IMR-90 (cell line): ENCODE measurements around the gene PTK7. TPM values are rescaled to one million over a fixed set of nuclear protein-coding genes. Genes with fewer than 3 reads are reported as not detected.

Experiments
- ATAC-seq: fragments of 200-7000 bp; cut with Tn5 transposase; 2 replicates; pipeline ENCODE4 v1.9.1; 2020; ENCODE audit warnings: low read depth, mild to moderate bottlenecking, moderate library complexity
- BruUV-seq: library from RNA; stranded (reverse); fragments of 400-500 nt; replicated peaks from 2 replicates; lab custom pipeline; 2021; lab: Mats Ljungman, UMichigan
- CTCF ChIA-PET: fragments of 300-600 bp; formaldehyde crosslinking; extraction: SDS; loops from one replicate; lab custom pipeline; 2021; ENCODE audit warnings: antibody characterized with exemption; lab: Yijun Ruan, JAX
- POLR2A ChIA-PET: fragments of 300-600 bp; sonication (Branson Sonifier 250); formaldehyde crosslinking; loops from one replicate; lab custom pipeline; 2022; ENCODE audit warnings: antibody characterized with exemption; ENCODE audit not compliant: unreplicated experiment; lab: Charles Lee
- DNase-seq: peaks from one replicate; pipeline ENCODE4 v3.0.0; 2013
- H2AFZ ChIP-seq: replicated peaks from 2 replicates; pipeline ENCODE3; 2013; ENCODE audit warnings: low read length, mild to moderate bottlenecking; ENCODE audit not compliant: poor library complexity
- H2AK5ac ChIP-seq: 2 replicates; pipeline ENCODE4 v1.6.1; 2013; ENCODE audit warnings: low read depth, low read length, inconsistent platforms
- H2AK9ac ChIP-seq: replicated peaks from 2 replicates; pipeline ENCODE3; 2013; ENCODE audit warnings: mild to moderate bottlenecking, low read depth, low read length, moderate library complexity; ENCODE audit not compliant: poor library complexity
- H2BK120ac ChIP-seq: 2 replicates; pipeline ENCODE4 v1.6.1; 2013; ENCODE audit warnings: low read depth, low read length, inconsistent platforms
- H2BK15ac ChIP-seq: 3 replicates; pipeline ENCODE4 v1.6.1; 2013; ENCODE audit warnings: low read depth, low read length, inconsistent platforms
- H2BK20ac ChIP-seq: 2 replicates; pipeline ENCODE4 v1.6.1; 2013; ENCODE audit warnings: low read depth, mild to moderate bottlenecking, inconsistent platforms, low read length, moderate library complexity
- H2BK5ac ChIP-seq: 2 replicates; pipeline ENCODE4 v1.6.1; 2013; ENCODE audit warnings: mild to moderate bottlenecking, low read depth, low read length, inconsistent platforms; ENCODE audit not compliant: poor library complexity, severe bottlenecking
- H3K14ac ChIP-seq: replicated peaks from 2 replicates; pipeline ENCODE4 v1.6.1; 2013; ENCODE audit warnings: low read depth, low read length, inconsistent platforms
- H3K18ac ChIP-seq: 2 replicates; pipeline ENCODE4 v1.6.1; 2013; ENCODE audit warnings: low read depth, low read length, control low read depth
- H3K23ac ChIP-seq: 2 replicates; pipeline ENCODE4 v1.6.1; 2013; ENCODE audit warnings: low read depth, low read length, inconsistent platforms
- H3K27ac ChIP-seq: 2 replicates; pipeline ENCODE4 v1.5.1; 2013; ENCODE audit warnings: mild to moderate bottlenecking, control low read depth, low read length; ENCODE audit not compliant: insufficient read depth
- H3K27me3 ChIP-seq: 2 replicates; pipeline ENCODE4 v1.6.1; 2013; ENCODE audit warnings: low read length; ENCODE audit not compliant: control insufficient read depth, insufficient read depth
- H3K36me3 ChIP-seq: 2 replicates; pipeline ENCODE4 v1.6.1; 2013; ENCODE audit warnings: low read length, mixed read lengths; ENCODE audit not compliant: control insufficient read depth, insufficient read depth
- H3K4ac ChIP-seq: 2 replicates; pipeline ENCODE4 v1.6.1; 2013; ENCODE audit warnings: low read depth, low read length, inconsistent platforms
- H3K4me1 ChIP-seq: 2 replicates; pipeline ENCODE4 v1.6.1; 2013; ENCODE audit warnings: low read length, mixed read lengths; ENCODE audit not compliant: control insufficient read depth, insufficient read depth
- H3K4me2 ChIP-seq: 2 replicates; pipeline ENCODE4 v1.6.1; 2013; ENCODE audit warnings: low read depth, mild to moderate bottlenecking, control low read depth, low read length, moderate library complexity
- H3K4me3 ChIP-seq: 2 replicates; pipeline ENCODE4 v1.5.1; 2013; ENCODE audit warnings: low read depth, mild to moderate bottlenecking, control low read depth, low read length, moderate library complexity; ENCODE audit not compliant: insufficient read depth
- H3K56ac ChIP-seq: 2 replicates; pipeline ENCODE4 v1.6.1; 2013; ENCODE audit warnings: low read length, inconsistent platforms; ENCODE audit not compliant: insufficient read depth; ENCODE audit errors: extremely low read depth
- H3K79me1 ChIP-seq, 2 experiments: 2 replicates each; pipeline ENCODE4 v1.6.1; 2013; ENCODE audit warnings: low read length in 2 of 2, inconsistent platforms in 1 of 2, low read depth in 1 of 2
- H3K9ac ChIP-seq: 2 replicates; pipeline ENCODE4 v1.6.1; 2013; ENCODE audit warnings: low read depth, low read length, control low read depth
- H3K9me1 ChIP-seq: 2 replicates; pipeline ENCODE4 v1.6.1; 2013; ENCODE audit warnings: low read length, inconsistent platforms; ENCODE audit not compliant: insufficient read depth
- H3K9me3 ChIP-seq: 2 replicates; pipeline ENCODE4 v1.6.1; 2013; ENCODE audit warnings: low read length; ENCODE audit not compliant: control insufficient read depth, insufficient read depth
- H4K20me1 ChIP-seq: 2 replicates; pipeline ENCODE4 v1.6.1; 2013; ENCODE audit warnings: low read length, inconsistent platforms; ENCODE audit not compliant: insufficient read depth
- H4K5ac ChIP-seq: 2 replicates; pipeline ENCODE4 v1.6.1; 2013; ENCODE audit warnings: mild to moderate bottlenecking, low read depth, low read length, control low read depth
- H4K8ac ChIP-seq, 2 experiments: 2 replicates each; pipeline ENCODE4 v1.6.1; 2013; ENCODE audit warnings: low read depth in 2 of 2, low read length in 2 of 2, control low read depth in 1 of 2, inconsistent platforms in 1 of 2
- H4K91ac ChIP-seq: 2 replicates; pipeline ENCODE4 v1.6.1; 2013; ENCODE audit warnings: low read depth, low read length, inconsistent platforms; ENCODE audit not compliant: insufficient read depth
- FOS ChIP-seq: fragments of 150-350 bp; IDR thresholded peaks from 2 replicates; pipeline ENCODE4 v1.6.1; 2016; ENCODE audit warnings: low read depth, low read length
- MAFK ChIP-seq: IDR thresholded peaks from 2 replicates; pipeline ENCODE4 v1.6.1; 2012; ENCODE audit warnings: low read depth, low read length, improper control_type of control experiment
- MXI1 ChIP-seq: IDR thresholded peaks from 2 replicates; pipeline ENCODE4 v1.6.1; 2012; ENCODE audit warnings: low read depth, mild to moderate bottlenecking, low read length, moderate library complexity, borderline replicate concordance
- NFE2L2 ChIP-seq: fragments of 150-350 bp; IDR thresholded peaks from 2 replicates; pipeline ENCODE4 v1.6.1; 2016; ENCODE audit warnings: low read depth, mild to moderate bottlenecking, low read length
- POLR2A ChIP-seq: IDR thresholded peaks from 2 replicates; pipeline ENCODE4 v1.6.1; 2012; ENCODE audit warnings: mild to moderate bottlenecking, low read depth, low read length
- RCOR1 ChIP-seq: IDR thresholded peaks from 2 replicates; pipeline ENCODE4 v1.6.1; 2012; ENCODE audit warnings: mild to moderate bottlenecking, low read length, improper control_type of control experiment; ENCODE audit not compliant: insufficient replicate concordance
- RFX5 ChIP-seq: IDR thresholded peaks from 2 replicates; pipeline ENCODE4 v1.8.0; 2012; ENCODE audit warnings: low read depth, mild to moderate bottlenecking, low read length, moderate library complexity
- SMC3 ChIP-seq: fragments of 150-350 bp; IDR thresholded peaks from 2 replicates; pipeline ENCODE4 v1.6.1; 2016; ENCODE audit warnings: low read depth, mild to moderate bottlenecking, antibody characterized with exemption, low read length, moderate library complexity
- USF2 ChIP-seq: fragments of 150-350 bp; IDR thresholded peaks from 2 replicates; pipeline ENCODE4 v1.6.1; 2017; ENCODE audit warnings: mild to moderate bottlenecking, antibody characterized with exemption, low read length, low read depth
- WGBS, 2 experiments: methylation state at CpG; one replicate each; pipeline versions ENCODE4 v1.1.5 to v1.1.7; 2013; ENCODE audit warnings: missing lambda C conversion rate in 2 of 2; ENCODE audit not compliant: insufficient read length in 1 of 2; ENCODE audit errors: extremely low coverage in 2 of 2; 5-methylcytosine and 5-hydroxymethylcytosine counted together
- dilution Hi-C: fragments of 300-500 bp; cut with HindIII; formaldehyde crosslinking; loops from one replicate; pipeline ENCODE4 v1.14.3; 2018; ENCODE audit warnings: low sequenced_read_pairs; ENCODE audit not compliant: unreplicated experiment
- in situ Hi-C: fragments of 300-500 bp; cut with MboI; formaldehyde crosslinking; loops from 3 replicates; pipeline ENCODE4 v1.14.3; 2019; ENCODE audit warnings: low sequenced_read_pairs, inconsistent platforms, mixed read lengths
- intact Hi-C: fragments of 100-400 bp; cut with micrococcal nuclease; formaldehyde crosslinking; loops from 2 replicates; pipeline ENCODE4 v1.10.0; 2022
- polyA plus RNA-seq, 3 experiments: library from polyadenylated mRNA; depleted of rRNA; stranded (reverse); fragments of >200 nt; gene quantifications; 2 replicates each; pipeline ENCODE4 v1.2.3, GENCODE V29; 2012; ENCODE audit warnings: low replicate concordance in 1 of 3
- total RNA-seq: library from RNA; depleted of rRNA; stranded (reverse); fragments of >200 nt; gene quantifications from 2 replicates; pipeline ENCODE4 v1.2.3, GENCODE V29; 2012
- TF ChIP-seq, protein P1 (sequence below): fragments of 150-350 bp; IDR thresholded peaks from 2 replicates; pipeline ENCODE4 v1.6.1; 2016; ENCODE audit warnings: low read depth, mild to moderate bottlenecking, low read length, moderate library complexity, borderline replicate concordance
- TF ChIP-seq, protein P2 (sequence below): conservative IDR thresholded peaks from 2 replicates; pipeline ENCODE4 v1.5.1; 2012; ENCODE audit warnings: mild to moderate bottlenecking, low read depth, low read length, improper control_type of control experiment

Gene PTK7
- total and polyA plus RNA-seq, 2 of the 4 experiments (the other 2 are of a cell fraction) = 47.1 to 142 TPM

- Histone ChIP-seq H2BK15ac (no peak overlapping the region), H2AK5ac (no peak overlapping the region), H3K36me3 (peaks cover 62% of the 10 kb centered on the region), H2BK120ac (no peak overlapping the region), H3K27ac (no peak overlapping the region), H4K8ac (no peak overlapping the region), H3K14ac (no peak overlapping the region), H3K18ac (no peak overlapping the region), H3K9me1 (no peaks in the 10 kb centered on the region), H3K4me3 (no peak overlapping the region), H3K56ac (no peak overlapping the region), H3K4me1 (no peaks in the 10 kb centered on the region), H2AK9ac (peak overlapping the region; percentile 55), H4K91ac (no peak overlapping the region), H3K23ac (no peak overlapping the region), H4K20me1 (peaks cover 3% of the 10 kb centered on the region; the same call in 1 of the 2 replicates), H3K4me2 (no peak overlapping the region), H2AFZ (no peak overlapping the region), H2BK5ac (no peak overlapping the region), H3K9ac (no peak overlapping the region), H4K5ac (no peak overlapping the region), H3K9me3 (no peaks in the 10 kb centered on the region), H3K27me3 (no peaks in the 10 kb centered on the region), H3K4ac (no peak overlapping the region), H3K79me1 (peaks cover 7 to 9% of the 10 kb centered on the region in 2 experiments; a peak in 2 of 4 replicates), H2BK20ac (no peak overlapping the region)
- no peak for ATAC-seq
- in situ Hi-C loops = no loop called here
- TF ChIP-seq RCOR1 = no peak
- TF ChIP-seq SMC3 = no peak
- TF ChIP-seq, protein P1, sequence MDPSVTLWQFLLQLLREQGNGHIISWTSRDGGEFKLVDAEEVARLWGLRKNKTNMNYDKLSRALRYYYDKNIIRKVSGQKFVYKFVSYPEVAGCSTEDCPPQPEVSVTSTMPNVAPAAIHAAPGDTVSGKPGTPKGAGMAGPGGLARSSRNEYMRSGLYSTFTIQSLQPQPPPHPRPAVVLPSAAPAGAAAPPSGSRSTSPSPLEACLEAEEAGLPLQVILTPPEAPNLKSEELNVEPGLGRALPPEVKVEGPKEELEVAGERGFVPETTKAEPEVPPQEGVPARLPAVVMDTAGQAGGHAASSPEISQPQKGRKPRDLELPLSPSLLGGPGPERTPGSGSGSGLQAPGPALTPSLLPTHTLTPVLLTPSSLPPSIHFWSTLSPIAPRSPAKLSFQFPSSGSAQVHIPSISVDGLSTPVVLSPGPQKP = no peak
- no peak for TF ChIP-seq FOS
- no peak for TF ChIP-seq POLR2A
- TF ChIP-seq NFE2L2 = no peak
- TF ChIP-seq, protein P2, sequence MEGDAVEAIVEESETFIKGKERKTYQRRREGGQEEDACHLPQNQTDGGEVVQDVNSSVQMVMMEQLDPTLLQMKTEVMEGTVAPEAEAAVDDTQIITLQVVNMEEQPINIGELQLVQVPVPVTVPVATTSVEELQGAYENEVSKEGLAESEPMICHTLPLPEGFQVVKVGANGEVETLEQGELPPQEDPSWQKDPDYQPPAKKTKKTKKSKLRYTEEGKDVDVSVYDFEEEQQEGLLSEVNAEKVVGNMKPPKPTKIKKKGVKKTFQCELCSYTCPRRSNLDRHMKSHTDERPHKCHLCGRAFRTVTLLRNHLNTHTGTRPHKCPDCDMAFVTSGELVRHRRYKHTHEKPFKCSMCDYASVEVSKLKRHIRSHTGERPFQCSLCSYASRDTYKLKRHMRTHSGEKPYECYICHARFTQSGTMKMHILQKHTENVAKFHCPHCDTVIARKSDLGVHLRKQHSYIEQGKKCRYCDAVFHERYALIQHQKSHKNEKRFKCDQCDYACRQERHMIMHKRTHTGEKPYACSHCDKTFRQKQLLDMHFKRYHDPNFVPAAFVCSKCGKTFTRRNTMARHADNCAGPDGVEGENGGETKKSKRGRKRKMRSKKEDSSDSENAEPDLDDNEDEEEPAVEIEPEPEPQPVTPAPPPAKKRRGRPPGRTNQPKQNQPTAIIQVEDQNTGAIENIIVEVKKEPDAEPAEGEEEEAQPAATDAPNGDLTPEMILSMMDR = no peak
- TF ChIP-seq USF2 = no peak
- TF ChIP-seq MXI1 = no peak
- no peak for TF ChIP-seq RFX5
- no peak for TF ChIP-seq MAFK
- intact Hi-C loops = no loop called here
- WGBS, 2 experiments = no CpG with 5 or more reads among the region's 9 CpGs
- ChIA-PET CTCF (no interaction called here), POLR2A (interaction anchor here (0.8 kb wide), 1 partner anchor 11 kb away, joined by 3 read pairs; no protein-coding TSS in a partner anchor)
- DNase-seq = no peak
- BruUV-seq = no TSS peak
- dilution Hi-C loops = no loop called here
Observed at GRCh38 chr6:43036712-43037111, 39.4 kb upstream of the PTK7 start.
